Esophagus muscularis mucosa (tissue), 4 donors: ENCODE data around the gene TSPAN5.

Experiments
- EP300 ChIP-seq: sonication (generic); formaldehyde crosslinking; IDR thresholded peaks from one replicate; pipeline ENCODE4 v1.6.1; 2017; ENCODE audit warnings: antibody characterized with exemption
- POLR2A ChIP-seq: fragments of 450-650 bp; IDR thresholded peaks from one replicate; pipeline ENCODE4 v1.6.1; 2017; ENCODE audit warnings: antibody characterized with exemption, moderate library complexity, mild to moderate bottlenecking, low read depth
- TF ChIP-seq, protein P1 (sequence below), 3 experiments: fragments of 200-600 bp in 2 of 3; fragments of 450-650 bp in 1 of 3; sonication (generic) in 2 of 3; IDR thresholded peaks; one replicate each; pipeline ENCODE4 v1.5.1; 2017 to 2019; ENCODE audit warnings: antibody characterized with exemption in 3 of 3, mild to moderate bottlenecking in 2 of 3, moderate library complexity in 1 of 3

DNA sequence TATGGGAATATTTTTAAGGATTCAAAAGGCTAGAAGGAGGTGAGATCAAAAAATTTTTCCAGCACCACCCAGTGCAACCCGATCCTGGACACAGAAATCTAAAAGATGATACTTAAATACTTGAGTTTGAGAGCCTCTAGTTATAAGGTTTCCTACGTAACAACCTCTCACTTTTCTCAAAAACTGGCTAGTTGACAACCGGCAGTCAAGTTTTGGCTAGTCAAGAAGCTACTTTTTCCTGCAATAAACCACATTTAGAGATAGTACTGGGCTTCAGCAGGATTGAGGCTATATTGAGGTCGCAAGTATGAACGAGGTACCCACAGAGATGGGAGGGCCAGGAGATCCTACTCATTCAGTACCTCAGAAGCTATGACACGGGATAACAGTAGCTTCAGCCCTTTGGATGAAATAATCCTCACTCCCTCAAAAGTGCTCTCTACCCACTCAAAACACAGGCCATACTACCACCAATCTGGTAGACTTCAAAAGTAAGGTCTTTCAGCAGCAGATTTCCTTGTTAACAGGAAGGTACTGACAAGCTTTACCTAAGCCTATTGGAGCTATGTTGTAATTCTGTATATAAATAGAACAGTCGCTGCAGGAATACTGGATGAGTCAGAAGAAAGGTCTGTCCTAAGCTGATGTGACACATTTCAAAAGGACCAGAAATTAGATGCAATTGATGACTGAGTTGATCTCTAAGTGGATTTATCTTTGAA lies 1.5 kb upstream of the TSPAN5 start:
- TF ChIP-seq, protein P1, sequence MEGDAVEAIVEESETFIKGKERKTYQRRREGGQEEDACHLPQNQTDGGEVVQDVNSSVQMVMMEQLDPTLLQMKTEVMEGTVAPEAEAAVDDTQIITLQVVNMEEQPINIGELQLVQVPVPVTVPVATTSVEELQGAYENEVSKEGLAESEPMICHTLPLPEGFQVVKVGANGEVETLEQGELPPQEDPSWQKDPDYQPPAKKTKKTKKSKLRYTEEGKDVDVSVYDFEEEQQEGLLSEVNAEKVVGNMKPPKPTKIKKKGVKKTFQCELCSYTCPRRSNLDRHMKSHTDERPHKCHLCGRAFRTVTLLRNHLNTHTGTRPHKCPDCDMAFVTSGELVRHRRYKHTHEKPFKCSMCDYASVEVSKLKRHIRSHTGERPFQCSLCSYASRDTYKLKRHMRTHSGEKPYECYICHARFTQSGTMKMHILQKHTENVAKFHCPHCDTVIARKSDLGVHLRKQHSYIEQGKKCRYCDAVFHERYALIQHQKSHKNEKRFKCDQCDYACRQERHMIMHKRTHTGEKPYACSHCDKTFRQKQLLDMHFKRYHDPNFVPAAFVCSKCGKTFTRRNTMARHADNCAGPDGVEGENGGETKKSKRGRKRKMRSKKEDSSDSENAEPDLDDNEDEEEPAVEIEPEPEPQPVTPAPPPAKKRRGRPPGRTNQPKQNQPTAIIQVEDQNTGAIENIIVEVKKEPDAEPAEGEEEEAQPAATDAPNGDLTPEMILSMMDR (IDR thresholded peaks at IDR 0.05) = no peak
- TF ChIP-seq POLR2A (no peak), EP300 (no peak)
